Skeletal muscle satellite cell (primary cell): ENCODE measurements around the gene DDI2. TPM values are rescaled to one million over a fixed set of nuclear protein-coding genes. Genes with fewer than 3 reads are reported as not detected.
A peak's percentile ranks its signal among the peaks of the same experiment; 100 is the strongest.

Experiments used
- H3K27me3 ChIP-seq: 2 replicates; pipeline ENCODE4 v1.7.0; 2013; ENCODE audit warnings: low read length; ENCODE audit not compliant: control insufficient read depth, insufficient read depth
- H3K36me3 ChIP-seq: 2 replicates; pipeline ENCODE4 v1.7.0; 2013; ENCODE audit warnings: mild to moderate bottlenecking, control low read depth, low read length; ENCODE audit not compliant: insufficient read depth
- H3K4me1 ChIP-seq: 2 replicates; pipeline ENCODE4 v1.7.0; 2013; ENCODE audit warnings: low read length; ENCODE audit not compliant: control insufficient read depth, insufficient read depth
- H3K4me2 ChIP-seq: 2 replicates; pipeline ENCODE4 v1.7.0; 2013; ENCODE audit warnings: mild to moderate bottlenecking, low read length
- H3K4me3 ChIP-seq: 2 replicates; pipeline ENCODE4 v1.7.0; 2013; ENCODE audit warnings: low read length
- H3K9ac ChIP-seq: 2 replicates; pipeline ENCODE4 v1.7.0; 2013; ENCODE audit warnings: mild to moderate bottlenecking, low read depth, low read length, moderate library complexity
- H3K9me3 ChIP-seq: replicated peaks from 2 replicates; pipeline ENCODE4 v1.7.0; 2013; ENCODE audit warnings: mild to moderate bottlenecking, control low read depth, low read length
- total RNA-seq: library from RNA; depleted of rRNA; stranded (reverse); fragments of >200 nt; gene quantifications from 2 replicates; pipeline ENCODE4 v1.2.3, GENCODE V29; 2012; rRNA removed

The DDI2 gene
- 16.2 and 19.0 TPM in 2 replicates for total RNA-seq

GRCh38 chr1:15617173-15618076 is at the start of gene DDI2:
Gene DDI2 (plus strand): TSS chr1:15617458. CDS start chr1:15617671, 213 bp downstream.
- no peaks in the 10 kb centered on the region for H3K9me3 ChIP-seq
- H3K4me3 ChIP-seq = peak within 1 kb of the TSS; percentile 96
- H3K4me2 ChIP-seq = peak within 1 kb of the TSS; percentile 85
- no peaks in the 10 kb centered on the region for H3K27me3 ChIP-seq
- H3K9ac ChIP-seq = peak within 1 kb of the TSS; percentile 97
- H3K4me1 ChIP-seq = peaks cover 28% of the 10 kb centered on the region
- H3K36me3 ChIP-seq = no peaks in the 10 kb centered on the region

DNA sequence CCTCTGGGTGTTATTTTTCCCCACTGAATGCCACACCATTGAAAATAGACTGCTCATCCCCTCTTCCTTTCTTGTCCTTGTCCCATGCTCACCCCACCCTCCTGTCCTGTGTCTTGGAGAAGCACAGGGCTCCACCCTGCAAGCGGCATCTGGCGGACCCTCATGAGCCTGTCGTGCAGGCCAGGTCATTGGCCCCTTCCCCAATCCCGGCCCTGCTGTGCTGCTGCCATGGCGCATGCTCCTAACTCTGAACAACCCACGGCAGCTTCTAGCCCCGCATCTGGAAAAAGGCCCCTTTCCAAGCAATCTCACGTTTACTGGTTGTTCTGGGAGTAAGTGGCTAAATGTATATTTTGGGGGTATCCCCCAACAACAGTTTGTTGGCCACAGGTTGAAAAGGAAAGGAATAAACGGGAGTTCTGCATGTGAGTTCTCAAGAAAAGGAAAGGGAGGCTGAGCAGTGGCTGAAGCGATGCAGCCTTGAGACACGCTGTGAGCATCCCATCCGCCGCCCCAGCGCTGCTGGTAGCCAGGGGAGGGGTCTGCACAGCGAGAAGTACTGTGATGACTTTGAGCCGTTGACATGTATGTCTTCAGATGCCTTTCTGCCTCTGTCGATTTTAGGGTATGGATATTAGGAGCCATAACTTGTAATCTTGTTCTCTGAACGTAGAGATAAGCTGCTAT is 48.7 kb upstream of the DDI2 start:
- Histone ChIP-seq H3K4me1 (peaks cover 8% of the 10 kb centered on the region), H3K4me2 (no peak overlapping the region), H3K4me3 (no peak overlapping the region), H3K9me3 (no peaks in the 10 kb centered on the region), H3K36me3 (peaks cover 68% of the 10 kb centered on the region), H3K27me3 (no peaks in the 10 kb centered on the region), H3K9ac (no peak overlapping the region)

GRCh38 chr1:15570861-15571260 is 46.4 kb upstream of the DDI2 start:
- H3K4me3 ChIP-seq = no peak overlapping the region
- no peaks in the 10 kb centered on the region for H3K9me3 ChIP-seq
- H3K4me2 ChIP-seq = no peak overlapping the region
- no peaks in the 10 kb centered on the region for H3K27me3 ChIP-seq
- H3K9ac ChIP-seq = no peak overlapping the region
- peaks cover 8% of the 10 kb centered on the region for H3K4me1 ChIP-seq
- peaks cover 55% of the 10 kb centered on the region for H3K36me3 ChIP-seq

GRCh38 chr1:15571266-15571665 is 46.0 kb upstream of the DDI2 start:
- H3K4me1 ChIP-seq = peaks cover 8% of the 10 kb centered on the region
- no peaks in the 10 kb centered on the region for H3K27me3 ChIP-seq
- H3K4me2 ChIP-seq = peak overlapping the region; percentile 42
- no peak overlapping the region for H3K4me3 ChIP-seq
- peaks cover 51% of the 10 kb centered on the region for H3K36me3 ChIP-seq
- H3K9me3 ChIP-seq = no peaks in the 10 kb centered on the region
- H3K9ac ChIP-seq = no peak overlapping the region

- Histone ChIP-seq H3K9me3 (no peaks in the 10 kb centered on the region), H3K36me3 (peaks cover 29% of the 10 kb centered on the region), H3K4me1 (peaks cover 8% of the 10 kb centered on the region), H3K9ac (no peak overlapping the region), H3K27me3 (no peaks in the 10 kb centered on the region), H3K4me3 (no peak overlapping the region), H3K4me2 (no peak overlapping the region)
Observed at GRCh38 chr1:15573477-15573876, 43.8 kb upstream of the DDI2 start.

GRCh38 chr1:15574741-15575140 is 42.5 kb upstream of the DDI2 start:
- Histone ChIP-seq H3K4me2 (no peak overlapping the region), H3K9me3 (no peaks in the 10 kb centered on the region), H3K9ac (no peak overlapping the region), H3K4me1 (peaks cover 10% of the 10 kb centered on the region), H3K36me3 (peaks cover 17% of the 10 kb centered on the region), H3K27me3 (no peaks in the 10 kb centered on the region), H3K4me3 (no peak overlapping the region)

DNA sequence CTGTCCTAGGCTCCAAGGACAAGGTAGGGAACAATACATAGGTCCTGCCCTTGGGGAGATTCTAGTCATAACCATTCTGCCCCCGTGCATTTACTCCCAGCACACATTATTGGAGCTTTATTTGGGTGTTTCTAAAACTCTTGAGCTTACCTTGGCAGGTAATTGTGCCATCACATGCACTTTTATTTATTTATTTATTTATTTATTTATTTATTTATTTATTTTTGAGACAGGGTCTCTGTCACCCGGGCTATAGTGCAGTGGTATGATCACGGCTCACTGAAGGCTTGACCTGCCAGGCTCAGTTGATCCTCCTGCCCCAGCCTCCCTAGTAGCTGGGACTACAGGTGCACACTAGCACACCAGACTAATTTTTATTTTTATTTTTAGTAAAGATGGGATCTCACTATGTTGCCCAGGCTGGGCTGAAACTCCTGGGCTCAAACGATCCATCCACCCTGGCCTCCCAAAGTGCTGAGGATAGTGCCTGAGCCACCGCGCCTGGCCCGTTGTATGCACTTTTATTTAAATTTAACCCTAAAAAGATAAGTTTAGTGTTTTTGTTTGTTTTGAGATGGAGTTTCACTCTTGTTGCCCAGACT is 41.6 kb upstream of the DDI2 start:
- no peak overlapping the region for H3K9ac ChIP-seq
- no peak overlapping the region for H3K4me2 ChIP-seq
- peaks cover 10% of the 10 kb centered on the region for H3K4me1 ChIP-seq
- no peaks in the 10 kb centered on the region for H3K27me3 ChIP-seq
- H3K9me3 ChIP-seq = no peaks in the 10 kb centered on the region
- H3K4me3 ChIP-seq = no peak overlapping the region
- H3K36me3 ChIP-seq = peaks cover 10% of the 10 kb centered on the region

DNA sequence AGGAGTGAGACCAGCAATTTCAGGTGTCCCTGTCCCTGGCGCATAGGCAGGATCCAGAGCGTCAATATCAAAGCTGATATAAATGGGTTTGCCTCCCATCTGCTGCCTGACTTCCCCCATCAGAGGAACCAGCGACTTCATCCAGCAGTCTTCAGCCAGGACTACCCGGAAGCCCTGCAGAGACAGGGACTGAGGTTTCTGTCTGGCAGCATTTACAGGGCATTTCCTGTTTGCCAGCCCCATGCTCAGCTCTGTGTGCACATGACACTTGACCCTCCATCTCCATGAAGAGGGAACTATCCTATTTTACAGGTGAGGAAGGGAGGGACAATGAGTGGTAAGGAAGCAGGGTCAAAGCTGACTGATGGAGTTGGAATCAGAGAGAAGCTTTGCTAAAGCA is 39.6 kb upstream of the DDI2 start:
- no peak overlapping the region for H3K4me3 ChIP-seq
- no peaks in the 10 kb centered on the region for H3K9me3 ChIP-seq
- H3K4me1 ChIP-seq = peaks cover 2% of the 10 kb centered on the region
- H3K27me3 ChIP-seq = no peaks in the 10 kb centered on the region
- peaks cover 3% of the 10 kb centered on the region for H3K36me3 ChIP-seq
- H3K4me2 ChIP-seq = no peak overlapping the region
- no peak overlapping the region for H3K9ac ChIP-seq

- Histone ChIP-seq H3K4me3 (no peak overlapping the region), H3K4me1 (peaks cover 2% of the 10 kb centered on the region), H3K27me3 (no peaks in the 10 kb centered on the region), H3K36me3 (peaks cover 3% of the 10 kb centered on the region), H3K9me3 (no peaks in the 10 kb centered on the region), H3K4me2 (no peak overlapping the region), H3K9ac (no peak overlapping the region)
Observed at GRCh38 chr1:15578921-15579682, 38.2 kb upstream of the DDI2 start.

- peaks cover 3% of the 10 kb centered on the region for H3K36me3 ChIP-seq
- H3K9ac ChIP-seq = no peak overlapping the region
- H3K4me3 ChIP-seq = no peak overlapping the region
- H3K4me2 ChIP-seq = no peak overlapping the region
- H3K9me3 ChIP-seq = no peaks in the 10 kb centered on the region
- H3K27me3 ChIP-seq = no peaks in the 10 kb centered on the region
- H3K4me1 ChIP-seq = peaks cover 7% of the 10 kb centered on the region
Observed at GRCh38 chr1:15579683-15580047, 37.6 kb upstream of the DDI2 start.
